Loucy (cell line): ENCODE measurements around the gene CLEC18A.

ENCODE experiments used
- H2AFZ ChIP-seq: fragments of 200-600 bp; sonication (generic); 2 replicates; pipeline ENCODE4 v1.6.0; 2016; ENCODE audit warnings: antibody characterized with exemption, mild to moderate bottlenecking, low read length, moderate library complexity
- H3F3A ChIP-seq: fragments of 200-600 bp; 2 replicates; pipeline ENCODE4 v1.6.0; 2016; ENCODE audit warnings: antibody characterized with exemption, low read depth, mild to moderate bottlenecking
- H3K27me3 ChIP-seq: fragments of 200-600 bp; sonication (generic); 2 replicates; pipeline ENCODE4 v1.6.1; 2014; ENCODE audit warnings: low read length, mild to moderate bottlenecking; ENCODE audit not compliant: insufficient read depth, poor library complexity, severe bottlenecking
- H3K36me3 ChIP-seq: fragments of 200-600 bp; sonication (generic); 2 replicates; pipeline ENCODE4 v1.6.1; 2016; ENCODE audit warnings: low read length; ENCODE audit not compliant: insufficient read depth
- H3K4me1 ChIP-seq: fragments of 200-600 bp; sonication (generic); 2 replicates; pipeline ENCODE4 v1.5.1; 2014; ENCODE audit warnings: low read length, mild to moderate bottlenecking; ENCODE audit not compliant: insufficient read depth, poor library complexity, severe bottlenecking
- H3K4me2 ChIP-seq: fragments of 200-600 bp; sonication (generic); 2 replicates; pipeline ENCODE4 v1.6.0; 2014; ENCODE audit warnings: antibody characterized with exemption, low read length, low read depth, mild to moderate bottlenecking; ENCODE audit not compliant: poor library complexity, severe bottlenecking
- H3K4me3 ChIP-seq: fragments of 200-600 bp; sonication (generic); 2 replicates; pipeline ENCODE4 v1.5.1; 2014; ENCODE audit warnings: low read length, mild to moderate bottlenecking, mixed read lengths; ENCODE audit not compliant: poor library complexity, severe bottlenecking
- H3K79me2 ChIP-seq: fragments of 200-600 bp; sonication (generic); 2 replicates; pipeline ENCODE4 v1.6.1; 2014; ENCODE audit warnings: low read length; ENCODE audit not compliant: insufficient read depth
- H3K9ac ChIP-seq: fragments of 200-600 bp; sonication (generic); 2 replicates; pipeline ENCODE4 v1.6.0; 2014; ENCODE audit warnings: mild to moderate bottlenecking, low read depth, low read length, moderate library complexity; ENCODE audit not compliant: poor library complexity, severe bottlenecking
- H3K9me2 ChIP-seq: fragments of 200-600 bp; sonication (generic); replicated peaks from 2 replicates; pipeline ENCODE4 v1.6.1; 2016; ENCODE audit warnings: low read depth, low read length, mixed read lengths
- H3K9me3 ChIP-seq: fragments of 200-600 bp; sonication (generic); 2 replicates; pipeline ENCODE4 v1.6.1; 2014; ENCODE audit warnings: mild to moderate bottlenecking, antibody characterized with exemption, low read length, low read depth; ENCODE audit not compliant: insufficient read depth
- H4K20me1 ChIP-seq: fragments of 200-600 bp; sonication (generic); 2 replicates; pipeline ENCODE4 v1.6.0; 2014; ENCODE audit warnings: antibody characterized with exemption, low read length, mild to moderate bottlenecking; ENCODE audit not compliant: insufficient read depth, poor library complexity, severe bottlenecking
- CTCF ChIP-seq: fragments of 200-600 bp; sonication (generic); conservative IDR thresholded peaks from 2 replicates; pipeline ENCODE4 v1.5.1; 2014; ENCODE audit warnings: mild to moderate bottlenecking, antibody characterized with exemption, low read length
- EZH2phosphoT487 ChIP-seq: fragments of 200-600 bp; IDR thresholded peaks from 2 replicates; pipeline ENCODE4 v1.6.1; 2018; ENCODE audit warnings: antibody characterized with exemption, mild to moderate bottlenecking, moderate library complexity, borderline replicate concordance

CLEC18A gene

GRCh38 chr16:69905171-69905555, 46.0 kb upstream of the CLEC18A start:
- Histone ChIP-seq H3K27me3 (no peaks in the 10 kb centered on the region), H3F3A (no peaks in the 10 kb centered on the region), H2AFZ (no peak overlapping the region), H3K9me2 (no peaks in the 10 kb centered on the region), H3K4me1 (no peaks in the 10 kb centered on the region), H3K9me3 (no peaks in the 10 kb centered on the region), H3K79me2 (no peaks in the 10 kb centered on the region), H3K4me3 (no peak overlapping the region), H4K20me1 (no peaks in the 10 kb centered on the region), H3K36me3 (peaks cover 17% of the 10 kb centered on the region; the same call in 1 of the 2 replicates), H3K9ac (no peak overlapping the region), H3K4me2 (no peak overlapping the region)
- no peak for TF ChIP-seq CTCF
- TF ChIP-seq EZH2phosphoT487: no peak

GRCh38 chr16:69906838-69907401, 44.2 kb upstream of the CLEC18A start:
- no peaks in the 10 kb centered on the region for H3K79me2 ChIP-seq
- H3K4me2 ChIP-seq: no peak overlapping the region
- H3K36me3 ChIP-seq: peaks cover 24% of the 10 kb centered on the region; the same call in 1 of the 2 replicates

GRCh38 chr16:69909043-69909442, 42.1 kb upstream of the CLEC18A start:
- Histone ChIP-seq H3K9me3 (no peaks in the 10 kb centered on the region), H3K36me3 (peaks cover 20% of the 10 kb centered on the region; the same call in 1 of the 2 replicates), H2AFZ (no peak overlapping the region), H3K9me2 (no peaks in the 10 kb centered on the region), H3K4me2 (no peak overlapping the region), H3K79me2 (no peaks in the 10 kb centered on the region), H3K27me3 (no peaks in the 10 kb centered on the region), H3K4me1 (no peaks in the 10 kb centered on the region), H3K9ac (no peak overlapping the region), H4K20me1 (no peaks in the 10 kb centered on the region), H3K4me3 (no peak overlapping the region), H3F3A (no peaks in the 10 kb centered on the region)
- no peak for TF ChIP-seq CTCF
- TF ChIP-seq EZH2phosphoT487: no peak

More at GRCh38 chr16:69906838-69907401, 44.2 kb upstream of the CLEC18A start:
- H3K9ac ChIP-seq: no peak overlapping the region
- H3K9me2 ChIP-seq: no peaks in the 10 kb centered on the region
- H3K4me3 ChIP-seq: no peak overlapping the region
- no peaks in the 10 kb centered on the region for H4K20me1 ChIP-seq
- H3F3A ChIP-seq: no peaks in the 10 kb centered on the region
- TF ChIP-seq CTCF (no peak), EZH2phosphoT487 (no peak)
- no peaks in the 10 kb centered on the region for H3K4me1 ChIP-seq
- no peak overlapping the region for H2AFZ ChIP-seq
- H3K9me3 ChIP-seq: no peaks in the 10 kb centered on the region
- no peaks in the 10 kb centered on the region for H3K27me3 ChIP-seq
